HG03571 (cell line): ENCODE measurements around the gene EFTUD2.
"Not testable (repeated sequence)": the region's sequence is repeated elsewhere in the genome, so short reads cannot be mapped to it uniquely, and the experiment has no call there.

Experiments
- ATAC-seq: cut with Tn5 transposase; IDR thresholded peaks from one replicate; pipeline ENCODE4 v1.9.1; 2021; ENCODE audit not compliant: unreplicated experiment

Gene EFTUD2

DNA sequence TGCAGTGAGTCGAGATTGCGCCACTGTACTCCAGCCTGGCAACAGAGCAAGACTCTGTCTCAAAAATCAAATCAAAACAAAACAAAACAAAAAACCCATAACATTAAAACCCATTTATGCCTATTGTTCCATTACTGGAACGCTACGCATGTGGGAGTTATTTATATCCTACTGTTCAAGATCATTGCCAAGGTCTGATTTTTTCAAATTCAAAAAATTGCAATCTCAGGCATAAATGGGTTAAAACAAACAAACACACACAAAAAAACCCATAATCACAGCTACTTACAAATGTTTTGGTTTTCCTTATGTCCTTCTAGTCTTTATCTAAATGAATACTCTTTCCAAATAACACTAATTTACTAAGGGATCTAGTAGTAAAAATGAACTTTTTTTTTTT, 87.0 kb downstream of the EFTUD2 start:
- no peak for ATAC-seq

DNA sequence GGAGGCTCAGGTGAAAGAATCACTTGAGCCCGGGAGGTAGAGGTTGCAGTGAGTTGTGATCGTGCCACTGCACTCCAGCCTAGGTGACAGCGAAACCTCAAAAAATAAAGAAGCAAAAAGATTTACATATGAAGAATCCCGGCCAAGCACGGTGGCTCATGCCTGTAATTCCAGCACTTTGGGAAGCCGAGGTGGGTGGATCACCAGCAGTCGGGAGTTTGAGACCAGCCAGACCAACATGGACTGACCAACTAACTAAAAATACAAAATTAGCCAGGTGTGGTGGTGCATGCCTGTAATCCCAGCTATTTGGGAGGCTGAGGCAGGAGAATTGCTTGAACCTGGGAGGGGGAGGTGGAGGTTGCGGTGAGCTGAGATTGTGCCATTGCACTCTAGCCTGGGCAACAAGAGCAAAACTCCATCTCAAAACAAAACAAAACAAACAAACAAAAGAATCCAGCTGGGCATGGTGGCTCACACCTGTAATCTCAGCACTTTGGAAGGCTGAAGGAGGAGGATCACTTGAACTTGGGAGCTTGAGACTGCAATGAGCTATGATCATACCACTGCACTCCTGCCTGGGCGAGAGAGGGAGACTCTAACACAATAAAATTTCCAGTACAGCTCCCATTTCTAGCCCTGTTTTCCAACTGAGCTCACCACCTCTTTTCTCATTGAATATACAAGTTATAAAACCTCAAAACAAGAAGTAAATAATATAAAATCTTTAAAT, 90.4 kb downstream of the EFTUD2 start:
- ATAC-seq = not testable (repeated sequence)

DNA sequence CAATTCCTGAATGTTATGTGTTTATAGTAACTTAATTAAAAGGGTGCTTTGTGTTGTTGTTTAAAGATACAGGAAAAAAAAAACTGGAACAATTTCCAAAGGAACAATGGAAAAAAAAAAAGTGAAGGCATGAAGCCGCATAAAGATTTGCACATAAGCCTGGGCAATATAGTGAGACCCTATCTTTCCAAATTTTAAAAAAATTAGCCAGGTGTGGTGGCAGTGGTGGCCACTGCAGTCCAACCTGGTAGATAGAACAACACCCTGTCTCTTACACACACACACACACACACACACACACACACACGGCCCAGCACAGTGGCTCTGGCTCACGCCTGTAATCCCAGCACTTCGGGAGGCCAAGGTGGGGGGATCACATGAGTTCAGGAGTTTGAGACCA, 91.1 kb downstream of the EFTUD2 start:
- ATAC-seq = no peak

DNA sequence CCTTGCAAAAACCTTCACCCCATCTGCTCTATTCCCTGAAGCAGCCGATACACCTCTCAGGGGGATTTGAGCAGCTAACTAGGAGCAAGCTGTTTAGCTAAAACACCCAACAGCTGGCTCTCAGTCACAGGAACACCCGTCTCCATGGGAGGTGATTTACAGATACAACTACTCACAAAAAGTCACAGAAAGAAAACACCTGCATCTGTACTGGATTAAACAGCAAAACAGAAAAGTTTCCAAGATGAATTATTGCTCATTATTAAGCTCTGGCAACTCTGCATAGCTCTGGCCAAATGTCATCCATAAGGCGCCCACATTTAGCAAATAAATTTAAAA, 91.5 kb downstream of the EFTUD2 start:
- ATAC-seq = no peak

DNA sequence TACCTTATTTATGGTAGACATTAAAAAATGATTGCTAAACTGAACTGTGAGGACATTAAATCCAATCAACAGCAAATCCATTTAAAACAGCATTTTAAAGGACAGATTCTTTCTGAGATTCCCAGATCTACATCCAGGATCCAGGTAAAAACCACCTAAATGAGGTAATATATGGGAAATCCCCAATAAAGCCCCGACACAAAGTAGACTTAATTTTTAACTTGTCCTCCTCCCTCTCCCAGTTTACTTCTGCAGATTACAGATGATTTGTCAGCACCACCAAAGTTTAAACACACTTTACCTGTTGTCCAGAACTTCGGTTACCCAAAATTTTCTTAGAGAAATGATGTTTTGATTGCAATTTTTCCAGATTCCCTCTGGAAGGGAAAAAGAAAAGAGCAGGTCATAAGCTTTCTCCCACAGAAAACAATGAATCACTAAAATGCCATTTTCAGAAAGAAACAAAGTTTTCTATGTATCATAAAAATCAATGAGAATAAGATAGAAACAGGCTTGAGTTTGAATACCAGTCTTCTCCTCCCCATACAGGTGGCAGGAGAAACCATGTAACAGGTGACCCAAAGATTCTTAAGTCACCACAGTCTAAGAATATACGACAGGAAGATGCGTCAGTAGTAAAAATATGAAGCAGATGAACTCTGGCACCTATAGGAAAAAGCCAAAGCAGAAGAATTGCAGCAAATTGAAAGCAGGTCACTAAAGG, 92.0 kb downstream of the EFTUD2 start:
- no peak for ATAC-seq

DNA sequence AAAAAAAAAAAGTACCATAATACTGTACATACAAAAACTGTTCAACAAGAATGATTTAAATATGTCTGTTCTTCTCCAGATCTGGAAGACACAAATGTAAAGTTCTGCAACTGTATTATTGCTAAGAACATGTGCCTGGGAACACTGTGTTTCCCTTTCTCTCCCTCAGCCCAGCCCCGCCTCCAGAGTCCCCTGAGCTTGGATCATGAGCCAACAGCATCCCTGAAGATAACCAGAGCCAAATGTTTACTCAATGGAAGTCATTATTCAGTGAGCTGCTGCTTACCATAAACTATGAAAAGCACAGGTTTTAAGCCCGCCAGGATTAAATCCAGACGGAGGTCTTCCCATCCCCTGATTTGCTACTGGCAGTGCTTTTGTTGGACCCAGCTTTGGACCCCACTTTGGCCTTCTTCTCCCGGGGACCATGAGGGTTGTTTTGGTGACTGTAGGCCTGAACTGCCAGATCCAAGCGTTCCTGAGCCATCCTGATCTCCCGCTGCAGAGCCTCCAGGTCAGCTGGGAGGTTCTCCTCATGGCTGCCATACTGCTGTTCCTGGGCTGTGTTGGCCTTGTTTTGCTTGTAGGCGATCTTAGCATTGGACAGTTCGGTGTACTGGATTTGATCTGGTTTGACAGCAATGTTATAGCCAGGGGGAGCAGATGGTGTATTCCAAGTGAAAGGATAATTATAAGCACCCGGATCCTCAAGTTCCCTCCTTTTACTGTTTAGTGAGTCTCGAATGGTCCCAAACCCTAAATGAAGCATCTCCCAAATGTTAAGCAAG, 94.7 kb downstream of the EFTUD2 start:
- no peak for ATAC-seq

DNA sequence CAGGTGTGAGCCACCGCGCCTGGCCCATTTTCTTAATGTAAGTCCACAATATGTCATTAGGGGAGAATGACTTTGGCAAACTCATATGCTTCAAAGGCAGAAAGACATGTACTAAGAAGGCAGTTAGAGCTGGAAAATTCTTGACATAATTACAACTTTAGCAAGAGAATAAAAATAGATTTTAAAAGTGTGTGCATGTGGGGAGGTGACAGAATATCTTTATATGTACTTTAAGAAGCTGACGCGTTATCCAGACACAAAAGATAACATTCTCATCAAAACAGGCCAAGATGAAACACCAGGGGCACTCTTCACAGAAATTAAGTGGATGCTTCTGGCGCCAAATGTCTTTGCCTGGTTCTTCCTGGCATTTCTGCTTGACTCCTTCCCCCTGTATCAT, 97.4 kb downstream of the EFTUD2 start:
- ATAC-seq = no peak
